Erythroblast (primary cell): ENCODE results near the gene PARP3.
A peak's percentile ranks its signal among the peaks of the same experiment; 100 is the strongest.

Experiments
- DNase-seq, 2 experiments: peaks; one replicate each; lab custom pipeline; 2025; lab: John Stamatoyannopoulos, UW
- GATA1 ChIP-seq: IDR thresholded peaks from 2 replicates; pipeline ENCODE4 v1.6.1; 2011; ENCODE audit warnings: low read depth, mild to moderate bottlenecking, control low read depth, low read length, moderate library complexity
- POLR2A ChIP-seq: IDR thresholded peaks from 2 replicates; pipeline ENCODE4 v1.6.1; 2011; ENCODE audit warnings: mild to moderate bottlenecking, low read length

The PARP3 gene

GRCh38 chr3:51948016-51948580 lies 5.9 kb downstream of the PARP3 start:
- no peak for DNase-seq
- TF ChIP-seq POLR2A (no peak), GATA1 (no peak)

GRCh38 chr3:51949121-51949520 lies 7.0 kb downstream of the PARP3 start:
- no peak for DNase-seq
- TF ChIP-seq GATA1 (no peak), POLR2A (no peak)

- no peak for DNase-seq
- TF ChIP-seq POLR2A, result no peak
Observed at GRCh38 chr3:51950899-51951298, 8.7 kb downstream of the PARP3 start.

- DNase-seq, result no peak
- TF ChIP-seq GATA1, result no peak
- TF ChIP-seq POLR2A, result no peak
Observed at GRCh38 chr3:51953445-51953844, 11.3 kb downstream of the PARP3 start.

- DNase-seq, result no peak
- TF ChIP-seq GATA1, result no peak
- TF ChIP-seq POLR2A, result no peak
Observed at GRCh38 chr3:51954105-51954504, 11.9 kb downstream of the PARP3 start.

GRCh38 chr3:51954713-51955112 lies 12.6 kb downstream of the PARP3 start:
- TF ChIP-seq GATA1 (no peak), POLR2A (no peak)
- DNase-seq, result no peak

GRCh38 chr3:51955175-51955892 lies 13.2 kb downstream of the PARP3 start, which contains the start of gene GPR62:
TSS of gene GPR62 (plus strand) at chr3:51955381. CDS start at chr3:51955653, 272 bp downstream.
- TF ChIP-seq GATA1 (no peak), POLR2A (no peak)

GRCh38 chr3:51955893-51956770 lies 14.0 kb downstream of the PARP3 start:
- DNase-seq, result peak; percentile 52 to 63
- TF ChIP-seq POLR2A (no peak), GATA1 (no peak)

More at GRCh38 chr3:51955175-51955892, 13.2 kb downstream of the PARP3 start, which contains the start of gene GPR62:
- DNase-seq, result no peak

GRCh38 chr3:51957520-51958205 lies 15.5 kb downstream of the PARP3 start:
- DNase-seq, result no peak
- TF ChIP-seq GATA1 (no peak), POLR2A (no peak)

GRCh38 chr3:51958603-51959521 lies 16.7 kb downstream of the PARP3 start:
- no peak for DNase-seq
- TF ChIP-seq GATA1 (no peak), POLR2A (no peak)

- TF ChIP-seq POLR2A, result no peak
- no peak for TF ChIP-seq GATA1
Observed at GRCh38 chr3:51959651-51960050, 17.5 kb downstream of the PARP3 start.

GRCh38 chr3:51960386-51960785 lies 18.2 kb downstream of the PARP3 start:
- no peak for TF ChIP-seq POLR2A
- TF ChIP-seq GATA1, result no peak
- no peak for DNase-seq

More at GRCh38 chr3:51959651-51960050, 17.5 kb downstream of the PARP3 start:
- DNase-seq, result no peak

GRCh38 chr3:51961011-51961410 lies 18.8 kb downstream of the PARP3 start:
- TF ChIP-seq GATA1 (no peak), POLR2A (no peak)
- no peak for DNase-seq
